ENCODE results near the gene LDHAL6B. TPM values are rescaled to one million over a fixed set of nuclear protein-coding genes. Genes with fewer than 3 reads are reported as not detected.

LDHAL6B gene
- total RNA-seq, 1 donor from 2014 or later: not detected

GRCh38 chr15:59217876-59218498 lies 11.3 kb downstream of the LDHAL6B start:
- H3K36me3 Mint-ChIP-seq (ENCODE audit: low read depth): peaks cover 81% of the 10 kb centered on the region
- intact Hi-C loops (cut with micrococcal nuclease): no loop called here

GRCh38 chr15:59218710-59219109 lies 12.1 kb downstream of the LDHAL6B start:
- intact Hi-C loops (cut with micrococcal nuclease): no loop called here
- ATAC-seq (ENCODE audit: low read depth): no peak
- no peaks in the 10 kb centered on the region for H3K4me1 Mint-ChIP-seq
- H3K27me3 Mint-ChIP-seq: no peaks in the 10 kb centered on the region
- CTCF ChIA-PET: no interaction called here
- POLR2A ChIA-PET: no interaction called here
- H3K9me3 Mint-ChIP-seq: no peaks in the 10 kb centered on the region
- DNase-seq: no peak
- TF ChIP-seq CTCF (IDR thresholded peaks at IDR 0.05): no peak
- H3K4me3 Mint-ChIP-seq: no peak overlapping the region
- H3K27ac Mint-ChIP-seq: no peak overlapping the region
- H3K36me3 Mint-ChIP-seq (ENCODE audit: low read depth): peaks cover 87% of the 10 kb centered on the region

More at GRCh38 chr15:59217876-59218498, 11.3 kb downstream of the LDHAL6B start:
- DNase-seq: no peak
- ATAC-seq (ENCODE audit: low read depth): no peak
- Mint-ChIP-seq H3K27me3 (no peaks in the 10 kb centered on the region), H3K27ac (no peak overlapping the region), H3K4me3 (no peak overlapping the region), H3K4me1 (no peaks in the 10 kb centered on the region), H3K9me3 (no peaks in the 10 kb centered on the region)
- no peak for TF ChIP-seq CTCF (IDR thresholded peaks at IDR 0.05)
- ChIA-PET CTCF (interaction anchor here (0.7 kb wide), 1 partner anchor 275 kb away, joined by 3 read pairs; no protein-coding TSS in a partner anchor), POLR2A (no interaction called here)

DNA sequence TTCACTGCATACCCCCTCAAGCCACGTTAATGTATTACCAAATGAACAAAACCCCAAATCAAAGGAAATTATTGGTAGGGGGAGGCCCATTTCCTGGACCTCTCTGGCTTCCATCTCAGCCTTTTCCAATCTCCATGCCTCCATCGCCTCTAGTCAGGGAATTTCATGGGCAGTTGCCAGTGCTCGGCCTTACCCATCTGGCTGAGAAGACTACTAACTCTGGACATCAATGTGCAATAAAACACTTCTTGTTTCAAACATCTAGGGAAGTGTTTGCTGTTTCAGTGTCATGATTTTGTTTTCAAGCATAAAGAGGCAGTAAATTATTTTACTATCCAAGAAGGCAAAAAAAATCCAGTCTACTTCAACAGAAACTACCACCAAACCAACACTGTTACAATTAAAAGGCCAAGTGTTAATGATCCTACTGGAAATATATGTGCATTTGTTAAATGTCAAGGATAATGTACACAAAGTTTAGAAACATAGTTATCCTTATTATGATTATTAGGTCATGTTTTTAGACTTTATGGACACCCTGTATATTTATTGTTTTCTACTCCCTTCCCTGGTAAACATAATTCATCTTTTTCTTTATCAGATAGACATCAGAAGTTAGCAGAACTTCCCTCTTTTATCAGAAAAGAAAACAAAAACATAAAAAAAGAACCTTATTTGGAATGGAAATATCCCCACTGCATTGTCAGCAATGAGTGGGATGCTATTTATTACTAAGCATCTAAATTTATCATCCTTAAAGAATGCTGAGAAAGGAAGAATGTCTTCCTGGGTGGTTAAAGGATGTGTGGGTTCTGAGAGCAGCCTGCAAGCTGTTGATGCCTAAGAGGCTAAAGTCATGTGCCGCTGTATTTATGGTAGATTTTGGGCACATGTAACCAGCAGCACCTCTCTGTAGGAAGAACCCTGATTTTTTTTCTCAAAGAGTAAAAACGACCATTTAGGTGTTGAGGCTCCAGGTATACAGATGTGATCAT lies 15.2 kb downstream of the LDHAL6B start:
- Mint-ChIP-seq H3K4me1 (no peaks in the 10 kb centered on the region), H3K9me3 (no peaks in the 10 kb centered on the region), H3K27ac (no peak overlapping the region), H3K4me3 (no peak overlapping the region), H3K27me3 (no peaks in the 10 kb centered on the region), H3K36me3 (ENCODE audit: low read depth) (peaks cover 83% of the 10 kb centered on the region)
- DNase-seq: no peak
- ATAC-seq (ENCODE audit: low read depth): no peak
- no peak for TF ChIP-seq CTCF (IDR thresholded peaks at IDR 0.05)
- intact Hi-C loops (cut with micrococcal nuclease): no loop called here
- ChIA-PET POLR2A (no interaction called here), CTCF (no interaction called here)

GRCh38 chr15:59222906-59223550 lies 16.4 kb downstream of the LDHAL6B start:
- ChIA-PET POLR2A (interaction anchor here (0.5 kb wide), 1 partner anchor 382 kb away, joined by 4 read pairs; no protein-coding TSS in a partner anchor), CTCF (interaction anchor here (0.7 kb wide), 1 partner anchor 9 kb away, joined by 3 read pairs; no protein-coding TSS in a partner anchor)
- Mint-ChIP-seq H3K4me1 (no peaks in the 10 kb centered on the region), H3K4me3 (no peak overlapping the region), H3K9me3 (no peaks in the 10 kb centered on the region), H3K36me3 (ENCODE audit: low read depth) (peaks cover 84% of the 10 kb centered on the region), H3K27ac (no peak overlapping the region), H3K27me3 (no peaks in the 10 kb centered on the region)
- DNase-seq (no peak), ATAC-seq (ENCODE audit: low read depth) (no peak)
- intact Hi-C loops (cut with micrococcal nuclease): no loop called here
- no peak for TF ChIP-seq CTCF (IDR thresholded peaks at IDR 0.05)

DNA sequence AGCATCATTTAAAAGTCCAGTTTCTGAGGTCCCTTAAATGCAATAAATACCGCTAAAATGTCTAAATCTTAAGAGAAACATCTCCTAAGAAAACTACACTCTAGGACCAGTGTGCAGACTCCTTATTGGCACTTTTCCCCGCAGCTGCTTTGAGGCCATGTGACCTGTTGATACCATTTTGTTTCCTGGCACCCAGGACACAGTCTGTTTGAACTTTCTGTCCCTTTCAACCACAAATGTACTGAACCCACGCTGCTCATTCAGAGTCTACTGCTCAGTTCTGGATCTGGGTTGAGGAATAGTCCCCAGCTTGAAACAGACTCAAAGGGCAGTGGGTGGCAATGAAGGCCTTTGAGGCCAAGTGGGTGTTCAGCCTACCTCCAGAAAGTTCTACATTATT lies 17.1 kb downstream of the LDHAL6B start:
- intact Hi-C loops (cut with micrococcal nuclease): no loop called here
- TF ChIP-seq CTCF (IDR thresholded peaks at IDR 0.05): no peak
- no peaks in the 10 kb centered on the region for H3K9me3 Mint-ChIP-seq
- no peaks in the 10 kb centered on the region for H3K4me1 Mint-ChIP-seq
- ChIA-PET POLR2A (no interaction called here), CTCF (no interaction called here)
- no peaks in the 10 kb centered on the region for H3K27me3 Mint-ChIP-seq
- H3K36me3 Mint-ChIP-seq (ENCODE audit: low read depth): peaks cover 77% of the 10 kb centered on the region
- H3K4me3 Mint-ChIP-seq: no peak overlapping the region
- no peak overlapping the region for H3K27ac Mint-ChIP-seq
- no peak for ATAC-seq (ENCODE audit: low read depth)
- no peak for DNase-seq
